Fibroblast of pulmonary artery (primary cell): Measurements from ENCODE around the gene KCNJ5.

ENCODE experiments used
- DNase-seq: peaks from one replicate; pipeline ENCODE4 v3.0.0-alpha.2; 2010; ENCODE audit warnings: low read depth
- H3K4me3 ChIP-seq: replicated peaks from 2 replicates; pipeline ENCODE4 v1.5.1; 2011; ENCODE audit warnings: low read depth, mild to moderate bottlenecking, control low read depth, low read length, moderate library complexity
- TF ChIP-seq, protein P1 (sequence below): IDR thresholded peaks from 2 replicates; pipeline ENCODE4 v1.5.1; 2011; ENCODE audit warnings: mild to moderate bottlenecking, control low read depth, low read length, inconsistent platforms; ENCODE audit errors: missing control alignments

KCNJ5 gene

DNA sequence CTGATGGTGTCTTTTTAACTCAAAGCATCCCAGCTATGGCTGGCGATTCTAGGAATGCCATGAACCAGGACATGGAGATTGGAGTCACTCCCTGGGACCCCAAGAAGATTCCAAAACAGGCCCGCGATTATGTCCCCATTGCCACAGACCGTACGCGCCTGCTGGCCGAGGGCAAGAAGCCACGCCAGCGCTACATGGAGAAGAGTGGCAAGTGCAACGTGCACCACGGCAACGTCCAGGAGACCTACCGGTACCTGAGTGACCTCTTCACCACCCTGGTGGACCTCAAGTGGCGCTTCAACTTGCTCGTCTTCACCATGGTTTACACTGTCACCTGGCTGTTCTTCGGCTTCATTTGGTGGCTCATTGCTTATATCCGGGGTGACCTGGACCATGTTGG lies 20.1 kb downstream of the KCNJ5 start:
- no peak overlapping the region for H3K4me3 ChIP-seq
- DNase-seq = no peak
- TF ChIP-seq, protein P1, sequence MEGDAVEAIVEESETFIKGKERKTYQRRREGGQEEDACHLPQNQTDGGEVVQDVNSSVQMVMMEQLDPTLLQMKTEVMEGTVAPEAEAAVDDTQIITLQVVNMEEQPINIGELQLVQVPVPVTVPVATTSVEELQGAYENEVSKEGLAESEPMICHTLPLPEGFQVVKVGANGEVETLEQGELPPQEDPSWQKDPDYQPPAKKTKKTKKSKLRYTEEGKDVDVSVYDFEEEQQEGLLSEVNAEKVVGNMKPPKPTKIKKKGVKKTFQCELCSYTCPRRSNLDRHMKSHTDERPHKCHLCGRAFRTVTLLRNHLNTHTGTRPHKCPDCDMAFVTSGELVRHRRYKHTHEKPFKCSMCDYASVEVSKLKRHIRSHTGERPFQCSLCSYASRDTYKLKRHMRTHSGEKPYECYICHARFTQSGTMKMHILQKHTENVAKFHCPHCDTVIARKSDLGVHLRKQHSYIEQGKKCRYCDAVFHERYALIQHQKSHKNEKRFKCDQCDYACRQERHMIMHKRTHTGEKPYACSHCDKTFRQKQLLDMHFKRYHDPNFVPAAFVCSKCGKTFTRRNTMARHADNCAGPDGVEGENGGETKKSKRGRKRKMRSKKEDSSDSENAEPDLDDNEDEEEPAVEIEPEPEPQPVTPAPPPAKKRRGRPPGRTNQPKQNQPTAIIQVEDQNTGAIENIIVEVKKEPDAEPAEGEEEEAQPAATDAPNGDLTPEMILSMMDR = no peak

DNA sequence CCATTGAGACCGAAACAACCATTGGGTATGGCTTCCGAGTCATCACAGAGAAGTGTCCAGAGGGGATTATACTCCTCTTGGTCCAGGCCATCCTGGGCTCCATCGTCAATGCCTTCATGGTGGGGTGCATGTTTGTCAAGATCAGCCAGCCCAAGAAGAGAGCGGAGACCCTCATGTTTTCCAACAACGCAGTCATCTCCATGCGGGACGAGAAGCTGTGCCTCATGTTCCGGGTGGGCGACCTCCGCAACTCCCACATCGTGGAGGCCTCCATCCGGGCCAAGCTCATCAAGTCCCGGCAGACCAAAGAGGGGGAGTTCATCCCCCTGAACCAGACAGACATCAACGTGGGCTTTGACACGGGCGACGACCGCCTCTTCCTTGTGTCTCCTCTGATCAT lies 20.5 kb downstream of the KCNJ5 start:
- DNase-seq = no peak
- H3K4me3 ChIP-seq = no peak overlapping the region
- TF ChIP-seq, protein P1 = no peak

DNA sequence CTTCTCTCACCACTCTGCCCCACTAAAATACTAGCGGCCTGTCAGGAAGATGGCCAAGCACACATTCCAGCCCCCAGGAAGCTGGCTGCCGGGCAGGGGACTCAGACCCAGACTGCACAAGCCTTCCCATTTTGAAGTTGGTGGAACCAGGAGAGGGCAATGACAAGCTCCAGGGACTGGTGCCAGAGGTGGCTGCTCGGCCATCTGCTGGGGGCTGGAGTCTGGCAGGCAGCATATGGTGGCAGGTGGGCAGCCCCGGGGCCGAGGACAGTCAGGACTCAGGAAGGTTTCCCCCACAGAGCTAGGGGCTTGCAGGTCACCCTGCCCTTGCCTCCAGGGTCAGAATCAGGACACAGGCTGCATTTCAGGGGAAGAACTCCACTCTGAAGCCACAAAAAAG lies 22.6 kb downstream of the KCNJ5 start:
- H3K4me3 ChIP-seq = no peak overlapping the region
- DNase-seq = no peak
- TF ChIP-seq, protein P1 = no peak

DNA sequence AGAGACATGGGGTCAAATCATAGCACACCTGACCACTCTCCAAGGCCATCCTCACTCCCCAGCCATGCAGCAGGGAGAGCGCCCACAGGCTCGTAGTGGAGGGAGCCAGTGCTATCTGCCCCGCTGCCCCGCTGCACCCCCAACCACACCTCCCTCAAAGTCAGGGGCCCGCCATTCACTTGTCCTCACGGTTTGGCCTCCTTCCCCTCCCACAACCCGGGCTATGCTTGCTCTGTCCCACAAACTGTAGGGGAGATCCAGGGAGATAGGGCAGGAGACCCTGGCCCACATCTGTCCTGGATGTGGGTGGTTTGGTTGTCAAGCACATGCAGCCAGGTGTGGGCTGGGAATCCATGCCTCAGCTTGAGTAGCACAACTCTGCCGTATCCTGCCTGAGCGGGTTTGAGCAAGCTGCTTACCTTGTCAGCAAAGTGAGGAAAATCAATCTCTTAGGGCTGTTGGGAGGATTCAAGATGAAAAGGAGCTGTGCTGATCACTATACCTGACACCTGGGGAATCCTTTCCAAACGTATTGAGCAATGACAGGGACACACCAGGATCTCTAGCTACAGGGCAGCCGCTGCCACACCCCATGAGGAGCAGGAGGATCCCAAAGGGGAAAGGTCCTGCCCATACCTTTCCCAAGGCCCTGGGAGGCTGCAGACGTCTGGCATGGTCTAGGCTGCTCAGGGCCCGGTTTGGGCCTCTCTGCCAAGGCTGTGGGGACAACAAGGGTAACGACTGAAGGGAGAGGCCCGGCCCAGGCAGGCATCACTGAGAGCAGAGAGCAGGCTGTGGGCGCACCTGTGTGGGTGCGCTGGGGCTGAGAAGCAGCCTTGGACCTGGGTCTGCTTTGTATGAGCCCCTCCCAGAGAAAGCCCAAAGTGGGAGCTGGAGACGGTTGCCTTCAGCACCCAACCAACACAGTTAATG lies 23.3 kb downstream of the KCNJ5 start:
- no peak for DNase-seq
- TF ChIP-seq, protein P1 = no peak
- H3K4me3 ChIP-seq = no peak overlapping the region

DNA sequence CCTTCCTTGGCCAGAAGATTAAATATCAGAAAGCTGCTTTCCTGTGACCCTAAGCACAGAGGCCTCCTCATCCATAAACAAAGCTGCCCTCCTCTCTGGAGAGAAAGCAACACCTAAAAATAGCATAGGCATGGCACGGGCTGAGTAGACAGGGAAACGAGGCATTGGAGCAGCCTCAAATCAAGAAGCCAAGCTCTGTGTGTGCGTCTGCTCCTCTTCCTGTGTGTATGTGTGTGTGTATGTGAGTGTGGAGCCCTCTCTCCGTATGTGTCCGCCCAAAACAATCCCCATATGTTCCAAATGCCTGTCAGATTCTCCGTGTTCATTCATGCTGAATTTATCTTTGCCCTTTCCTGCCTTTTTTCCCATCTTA lies 24.0 kb downstream of the KCNJ5 start:
- no peak for DNase-seq
- TF ChIP-seq, protein P1 = no peak
- no peak overlapping the region for H3K4me3 ChIP-seq

DNA sequence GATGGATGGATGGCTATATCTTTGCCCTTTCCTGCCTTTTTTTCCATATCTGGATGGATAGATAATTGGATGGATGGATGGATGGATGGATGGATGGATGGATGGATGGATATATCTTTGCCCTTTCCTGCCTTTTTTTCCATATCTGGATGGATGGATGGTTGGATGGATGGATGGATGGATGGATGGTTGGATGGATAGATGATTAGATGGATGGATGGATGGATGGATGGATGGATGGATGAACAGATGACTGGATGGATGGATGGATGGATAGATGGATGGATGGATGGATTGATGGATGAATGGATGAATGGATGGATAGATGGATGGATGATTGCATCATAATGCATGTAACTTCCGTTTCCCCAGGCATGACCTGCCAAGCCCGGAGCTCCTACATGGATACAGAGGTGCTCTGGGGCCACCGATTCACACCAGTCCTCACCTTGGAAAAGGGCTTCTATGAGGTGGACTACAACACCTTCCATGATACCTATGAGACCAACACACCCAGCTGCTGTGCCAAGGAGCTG lies 24.9 kb downstream of the KCNJ5 start:
- TF ChIP-seq, protein P1 = no peak
- no peak for DNase-seq
- H3K4me3 ChIP-seq = no peak overlapping the region
